Brain microvascular endothelial cell (primary cell): ENCODE results near the gene NUDT14.

ENCODE experiments used
- DNase-seq: peaks from one replicate; pipeline ENCODE4 v3.0.0-alpha.2; 2020
- H3K27ac ChIP-seq: fragments of 250-450 bp; sonication (Bioruptor Pico); 2 replicates; pipeline ENCODE4 v1.5.1; 2020; ENCODE audit warnings: mild to moderate bottlenecking, moderate library complexity
- H3K27me3 ChIP-seq: fragments of 250-450 bp; sonication (Bioruptor Pico); replicated peaks from 2 replicates; pipeline ENCODE4 v1.5.1; 2020; ENCODE audit warnings: mild to moderate bottlenecking
- H3K36me3 ChIP-seq: fragments of 250-450 bp; sonication (Bioruptor Pico); replicated peaks from 2 replicates; pipeline ENCODE4 v1.5.1; 2020; ENCODE audit warnings: mild to moderate bottlenecking
- H3K4me3 ChIP-seq: 2 replicates; pipeline ENCODE4 v1.5.1; 2011; ENCODE audit warnings: low read depth, mild to moderate bottlenecking, control low read depth, low read length, moderate library complexity
- CTCF ChIP-seq: IDR thresholded peaks from 2 replicates; pipeline ENCODE4 v1.5.1; 2011; ENCODE audit warnings: low read depth, mild to moderate bottlenecking, moderate library complexity, low read length, control low read depth, inconsistent platforms; ENCODE audit errors: missing control alignments
- in situ Hi-C: cut with HindIII; loops from 2 replicates; pipeline ENCODE4 v1.10.0; 2017; ENCODE audit warnings: low sequenced_read_pairs, low pct_ligation_motif_present

Gene NUDT14

GRCh38 chr14:105173901-105174894 lies 6.9 kb downstream of the NUDT14 start:
- H3K36me3 ChIP-seq = no peaks in the 10 kb centered on the region
- H3K27ac ChIP-seq = no peak overlapping the region
- H3K4me3 ChIP-seq = no peak overlapping the region
- no peak for TF ChIP-seq CTCF
- DNase-seq = no peak
- peaks cover 7% of the 10 kb centered on the region for H3K27me3 ChIP-seq
- in situ Hi-C loops = no loop called here

GRCh38 chr14:105173145-105173544 lies 8.0 kb downstream of the NUDT14 start:
- in situ Hi-C loops = no loop called here
- TF ChIP-seq CTCF = no peak
- no peak overlapping the region for H3K4me3 ChIP-seq
- no peaks in the 10 kb centered on the region for H3K36me3 ChIP-seq
- peaks cover 10% of the 10 kb centered on the region for H3K27me3 ChIP-seq
- no peak overlapping the region for H3K27ac ChIP-seq
- DNase-seq = no peak

- no peak overlapping the region for H3K4me3 ChIP-seq
- in situ Hi-C loops = no loop called here
- TF ChIP-seq CTCF = no peak
- no peak overlapping the region for H3K27ac ChIP-seq
- no peaks in the 10 kb centered on the region for H3K36me3 ChIP-seq
- peaks cover 15% of the 10 kb centered on the region for H3K27me3 ChIP-seq
- DNase-seq = no peak
Observed at GRCh38 chr14:105172476-105172875, 8.6 kb downstream of the NUDT14 start.

DNA sequence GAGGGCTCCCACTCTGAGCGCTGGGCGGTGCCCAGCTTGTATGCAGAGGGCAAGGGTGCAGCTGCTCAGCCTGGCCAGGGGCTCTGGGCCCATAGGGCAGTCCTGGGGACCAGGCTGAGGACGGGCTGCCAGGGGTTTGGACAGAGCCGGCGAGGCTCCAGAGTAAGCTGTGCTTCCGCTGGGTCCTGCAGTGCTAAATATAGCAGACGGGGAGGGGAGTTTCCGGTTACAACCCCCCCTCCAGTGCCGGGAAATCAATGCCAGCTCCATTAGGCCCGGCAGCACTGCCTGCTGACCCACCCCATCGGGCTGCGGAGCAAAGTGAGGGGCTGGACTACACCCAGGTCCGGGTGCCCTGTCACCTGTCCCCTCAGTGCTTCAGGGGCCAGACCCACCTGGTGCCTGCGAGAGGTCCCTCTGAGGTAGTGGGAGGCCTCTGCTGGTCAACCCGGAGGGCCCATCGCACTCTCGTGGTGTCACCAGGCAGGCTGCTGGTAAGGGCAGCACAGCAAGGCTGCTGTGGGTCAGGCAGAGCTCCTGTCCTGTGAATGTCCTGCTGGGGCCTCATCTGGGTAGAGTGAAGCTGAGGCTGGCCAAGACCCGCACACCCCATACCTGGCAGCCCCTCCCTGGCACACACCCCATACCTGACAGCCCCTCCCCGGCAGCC lies 10.0 kb downstream of the NUDT14 start:
- DNase-seq = no peak
- in situ Hi-C loops = no loop called here
- no peak for TF ChIP-seq CTCF
- Histone ChIP-seq H3K4me3 (no peak overlapping the region), H3K36me3 (no peaks in the 10 kb centered on the region), H3K27ac (no peak overlapping the region), H3K27me3 (peaks cover 17% of the 10 kb centered on the region)

GRCh38 chr14:105169776-105170655 lies 11.1 kb downstream of the NUDT14 start:
- no peak overlapping the region for H3K4me3 ChIP-seq
- H3K27me3 ChIP-seq = peaks cover 17% of the 10 kb centered on the region
- no peak for TF ChIP-seq CTCF
- in situ Hi-C loops = no loop called here
- no peak for DNase-seq
- no peaks in the 10 kb centered on the region for H3K36me3 ChIP-seq
- H3K27ac ChIP-seq = no peak overlapping the region
